K562 (cell line): ENCODE results near the gene SLC38A10. TPM values are rescaled to one million over a fixed set of nuclear protein-coding genes. Genes with fewer than 3 reads are reported as not detected.

ENCODE experiments used
- BRD9 ChIP-seq: fragments of 450-650 bp; IDR thresholded peaks from 2 replicates; pipeline ENCODE4 v1.6.1; 2018; ENCODE audit warnings: low read depth; ENCODE audit not compliant: partially characterized antibody
- ETV1 ChIP-seq: fragments of 450-650 bp; conservative IDR thresholded peaks from 2 replicates; pipeline ENCODE4 v1.6.1; 2016; ENCODE audit warnings: missing genetic modification characterization, control low read depth, low read depth, missing compliant biosample characterization
- FOS ChIP-seq: IDR thresholded peaks from 3 replicates; pipeline ENCODE4 v1.6.1; 2011; ENCODE audit not compliant: insufficient read length; ENCODE audit errors: extremely low read depth
- HMG20B ChIP-seq: fragments of 250-450 bp; sonication (Bioruptor Pico); IDR thresholded peaks from 2 replicates; pipeline ENCODE4 v1.5.0; 2021; ENCODE audit warnings: mild to moderate bottlenecking
- HMGN3 ChIP-seq: IDR thresholded peaks from 2 replicates; pipeline ENCODE4 v1.6.1; 2011; ENCODE audit warnings: borderline replicate concordance, low read depth, mild to moderate bottlenecking, mixed read lengths, low read length; ENCODE audit not compliant: insufficient read length; ENCODE audit errors: extremely low read depth
- MED1 ChIP-seq: sonication (generic); formaldehyde crosslinking; IDR thresholded peaks from 2 replicates; pipeline ENCODE4 v1.8.1; 2023; ENCODE audit warnings: missing genetic modification reagents, borderline replicate concordance
- MGA ChIP-seq: fragments of 450-650 bp; IDR thresholded peaks from 2 replicates; pipeline ENCODE4 v1.6.1; 2016; ENCODE audit warnings: mild to moderate bottlenecking, moderate library complexity
- MXI1 ChIP-seq: IDR thresholded peaks from 2 replicates; pipeline ENCODE4 v1.6.1; 2011; ENCODE audit warnings: low read depth, mild to moderate bottlenecking, improper control_type of control experiment, low read length
- NCOA6 ChIP-seq: fragments of 450-650 bp; IDR thresholded peaks from 2 replicates; pipeline ENCODE4 v1.6.1; 2017; ENCODE audit warnings: mild to moderate bottlenecking
- SMARCE1 ChIP-seq: fragments of 450-650 bp; IDR thresholded peaks from 2 replicates; pipeline ENCODE4 v1.7.1; 2016; ENCODE audit warnings: mild to moderate bottlenecking
- SP2 ChIP-seq: IDR thresholded peaks from 2 replicates; pipeline ENCODE4 v1.6.1; 2011; ENCODE audit warnings: mild to moderate bottlenecking, low read depth, low read length, moderate library complexity; ENCODE audit not compliant: poor library complexity, severe bottlenecking; ENCODE audit errors: extremely low read depth
- ZNF184 ChIP-seq: sonication (generic); formaldehyde crosslinking; IDR thresholded peaks from 2 replicates; pipeline ENCODE4 v1.5.0; 2020; ENCODE audit warnings: missing genetic modification reagents
- ZNF316 ChIP-seq: fragments of 450-650 bp; IDR thresholded peaks from 2 replicates; pipeline ENCODE4 v1.6.1; 2016
- ZNF57 ChIP-seq: fragments of 450-650 bp; formaldehyde crosslinking; IDR thresholded peaks from 2 replicates; pipeline ENCODE4 v1.4.0; 2020; ENCODE audit warnings: mild to moderate bottlenecking, moderate library complexity
- ZNF830 ChIP-seq: fragments of 250-450 bp; sonication (Bioruptor Pico); IDR thresholded peaks from 2 replicates; pipeline ENCODE4 v1.5.0; 2021; ENCODE audit warnings: mild to moderate bottlenecking
- polyA plus RNA-seq, 8 experiments: library from polyadenylated mRNA; depleted of rRNA in 4 of 8; stranded (reverse) in 5 of 8; unstranded in 3 of 8; fragments of >200 nt; fragmentation: Nextera tagmentation in 2 of 8; fragmentation: Illumina TruSeq in 1 of 8; extraction: Ambion mirVana in 2 of 8; extraction: Trizol in 1 of 8; gene quantifications; 2 replicates each; pipeline versions ENCODE4 v1.2.1 to v1.2.3, GENCODE V29; 2011 to 2014; ENCODE audit warnings: inconsistent platforms in 1 of 8, missing spikeins in 1 of 8
- total RNA-seq, 7 experiments: library from RNA; depleted of rRNA in 6 of 7; stranded (reverse); fragments of >200 nt in 6 of 7; fragmentation: Illumina TruSeq in 2 of 7; extraction: Trizol in 2 of 7; gene quantifications; 2 replicates each; pipeline versions ENCODE4 v1.2.1 to v1.2.3, GENCODE V29; 2011 to 2021; ENCODE audit warnings: low replicate concordance in 1 of 7
- TF ChIP-seq, protein P1 (sequence below): fragments of 250-450 bp; sonication (Bioruptor Pico); IDR thresholded peaks from 2 replicates; pipeline ENCODE4 v1.5.0; 2020; ENCODE audit warnings: mild to moderate bottlenecking

The SLC38A10 gene
- total and polyA plus RNA-seq, 9 of the 15 experiments (the other 6 are each of a cell fraction or from before 2014, with no cell fraction given): 0.45 to 54.2 (median 13.8) TPM

GRCh38 chr17:81222906-81223761 is 72.0 kb downstream of the SLC38A10 start, which contains the start of gene CEP131 (continued):
- TF ChIP-seq MGA: peak; percentile 99
- TF ChIP-seq NCOA6: no peak
- peak; percentile 92 for TF ChIP-seq SP2
- peak; percentile 97 for TF ChIP-seq FOS
- TF ChIP-seq, protein P1, sequence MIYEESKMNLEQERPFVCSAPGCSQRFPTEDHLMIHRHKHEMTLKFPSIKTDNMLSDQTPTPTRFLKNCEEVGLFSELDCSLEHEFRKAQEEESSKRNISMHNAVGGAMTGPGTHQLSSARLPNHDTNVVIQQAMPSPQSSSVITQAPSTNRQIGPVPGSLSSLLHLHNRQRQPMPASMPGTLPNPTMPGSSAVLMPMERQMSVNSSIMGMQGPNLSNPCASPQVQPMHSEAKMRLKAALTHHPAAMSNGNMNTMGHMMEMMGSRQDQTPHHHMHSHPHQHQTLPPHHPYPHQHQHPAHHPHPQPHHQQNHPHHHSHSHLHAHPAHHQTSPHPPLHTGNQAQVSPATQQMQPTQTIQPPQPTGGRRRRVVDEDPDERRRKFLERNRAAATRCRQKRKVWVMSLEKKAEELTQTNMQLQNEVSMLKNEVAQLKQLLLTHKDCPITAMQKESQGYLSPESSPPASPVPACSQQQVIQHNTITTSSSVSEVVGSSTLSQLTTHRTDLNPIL (CRISPR knock-in tag): no peak
- TF ChIP-seq HMGN3: peak; percentile 45
- TF ChIP-seq ZNF184 (CRISPR knock-in tag): no peak
- TF ChIP-seq ETV1 (tag): no peak
- TF ChIP-seq BRD9: no peak
- no peak for TF ChIP-seq HMG20B
- TF ChIP-seq MXI1: no peak
- no peak for TF ChIP-seq ZNF57 (CRISPR knock-in tag)
- TF ChIP-seq MED1 (CRISPR knock-in tag): no peak
- TF ChIP-seq ZNF316: no peak
- no peak for TF ChIP-seq ZNF830 (CRISPR knock-in tag)
- TF ChIP-seq SMARCE1: no peak
